ENCODE data around the gene RAB6B. TPM values are rescaled to one million over a fixed set of nuclear protein-coding genes. Genes with fewer than 3 reads are reported as not detected.

RAB6B gene
- 1 to 10 TPM in 1 of 4 donors, under 1 TPM in 3; 0.30 to 1.1 (median 0.65) TPM for total RNA-seq

GRCh38 chr3:133895208-133896001, at the start of gene RAB6B:
Gene RAB6B (minus strand): TSS chr3:133895882. CDS start chr3:133895466, 416 bp downstream.
- DNase-seq (ENCODE audit: low spot score in 2 of 2) = no peak
- intact Hi-C loops (cut with DNase I; ENCODE audit: low total_unique reads) = no loop called here
- peak within 1 kb of the TSS; percentile 51 for H3K4me3 ChIP-seq (ENCODE audit: low read depth, poor library complexity, severe bottlenecking)
- TF ChIP-seq CTCF (IDR thresholded peaks at IDR 0.05) (no peak), POLR2A (IDR thresholded peaks at IDR 0.05) (no peak)
- 0 to 1% methylated on average over 59 to 74 of the region's 80 CpGs for WGBS, 2 donors

- peak in 1 of 2 donors; percentile 86 for DNase-seq (ENCODE audit: low spot score in 2 of 2)
- intact Hi-C loops (cut with DNase I; ENCODE audit: low total_unique reads) = no loop called here
- TF ChIP-seq CTCF (IDR thresholded peaks at IDR 0.05) (no peak), POLR2A (IDR thresholded peaks at IDR 0.05) (no peak)
- no peak overlapping the region for H3K4me3 ChIP-seq (ENCODE audit: low read depth, poor library complexity, severe bottlenecking)
- WGBS, 2 donors = 45 to 55% methylated on average over 13 of the region's 13 CpGs
Observed at GRCh38 chr3:133944641-133945380, 49.1 kb upstream of the RAB6B start.

- 40 to 44% methylated on average over 2 of the region's 2 CpGs for WGBS, 2 donors
- H3K4me3 ChIP-seq (ENCODE audit: low read depth, poor library complexity, severe bottlenecking) = no peak overlapping the region
- TF ChIP-seq CTCF (IDR thresholded peaks at IDR 0.05) (no peak), POLR2A (IDR thresholded peaks at IDR 0.05) (no peak)
- DNase-seq (ENCODE audit: low spot score in 2 of 2) = peak in 1 of 2 donors; percentile 60
- intact Hi-C loops (cut with DNase I; ENCODE audit: low total_unique reads) = no loop called here
Observed at GRCh38 chr3:133944181-133944580, 48.5 kb upstream of the RAB6B start.

- peak in 1 of 2 donors; percentile 83 for DNase-seq (ENCODE audit: low spot score in 2 of 2)
- WGBS, 2 donors = 33 to 34% methylated on average over 5 of the region's 5 CpGs
- intact Hi-C loops (cut with DNase I; ENCODE audit: low total_unique reads) = no loop called here
Observed at GRCh38 chr3:133943639-133944141, 48.0 kb upstream of the RAB6B start.

GRCh38 chr3:133943031-133943535, 47.4 kb upstream of the RAB6B start:
- TF ChIP-seq POLR2A (IDR thresholded peaks at IDR 0.05) (no peak), CTCF (IDR thresholded peaks at IDR 0.05) (no peak)
- H3K4me3 ChIP-seq (ENCODE audit: low read depth, poor library complexity, severe bottlenecking) = no peak overlapping the region
- DNase-seq (ENCODE audit: low spot score in 2 of 2) = peak in 1 of 2 donors; percentile 63
- intact Hi-C loops (cut with DNase I; ENCODE audit: low total_unique reads) = no loop called here
- WGBS, 2 donors = 89 to 91% methylated on average over 2 of the region's 2 CpGs

More at GRCh38 chr3:133943639-133944141, 48.0 kb upstream of the RAB6B start:
- TF ChIP-seq CTCF (IDR thresholded peaks at IDR 0.05) (no peak), POLR2A (IDR thresholded peaks at IDR 0.05) (no peak)
- no peak overlapping the region for H3K4me3 ChIP-seq (ENCODE audit: low read depth, poor library complexity, severe bottlenecking)
